Measurements from ENCODE around the gene KRTAP4-2. TPM values are rescaled to one million over a fixed set of nuclear protein-coding genes. Genes with fewer than 3 reads are reported as not detected.
"Not testable (repeated sequence)": the region's sequence is repeated elsewhere in the genome, so short reads cannot be mapped to it uniquely, and the experiment has no call there.

KRTAP4-2 gene
- total and polyA plus RNA-seq, 4 experiments from 2014 or later, result not detected

- H3K4me1 ChIP-seq (ENCODE audit: insufficient read depth, low read length), result no peaks in the 10 kb centered on the region
- no peak for DNase-seq
- ChIA-PET CTCF (ENCODE audit: partially characterized antibody) (no interaction called here), POLR2A (ENCODE audit: partially characterized antibody) (interaction anchor here (0.5 kb wide), 1 partner anchor 1660 kb away, joined by 3 read pairs; no protein-coding TSS in a partner anchor)
- no peak within 1 kb of the TSS for H3K4me3 ChIP-seq (ENCODE audit: low read length in 2 of 2)
- H3K27me3 ChIP-seq (ENCODE audit: insufficient read depth, low read length), result peaks cover 3% of the 10 kb centered on the region
- H3K27ac ChIP-seq (ENCODE audit: low read depth, low read length), result no peak within 1 kb of the TSS
- no peaks in the 10 kb centered on the region for H3K9me3 Mint-ChIP-seq
- H3K27ac Mint-ChIP-seq, result peak within 1 kb of the TSS in 1 of 7 donors; percentile 70
- no peaks in the 10 kb centered on the region for H3K4me1 Mint-ChIP-seq
- no peaks in the 10 kb centered on the region for H3K9me3 ChIP-seq (ENCODE audit: control insufficient read depth in 1 of 2, low read length in 2 of 2)
- no peaks in the 10 kb centered on the region for H3K36me3 ChIP-seq (ENCODE audit: insufficient read depth, low read length)
- H3K27me3 Mint-ChIP-seq, result peaks cover 14 to 21% of the 10 kb centered on the region in 2 donors
- intact Hi-C loops (cut with micrococcal nuclease), result no loop called here
- H3K36me3 Mint-ChIP-seq, result no peaks in the 10 kb centered on the region
- H3K4me3 Mint-ChIP-seq, result no peak within 1 kb of the TSS
Observed at GRCh38 chr17:41160648-41161047, 17.4 kb downstream of the KRTAP4-2 start, which contains the start of gene KRTAP4-4. Gene KRTAP4-4 (minus strand): TSS chr17:41160748. CDS start chr17:41160691, 57 bp downstream.

DNA sequence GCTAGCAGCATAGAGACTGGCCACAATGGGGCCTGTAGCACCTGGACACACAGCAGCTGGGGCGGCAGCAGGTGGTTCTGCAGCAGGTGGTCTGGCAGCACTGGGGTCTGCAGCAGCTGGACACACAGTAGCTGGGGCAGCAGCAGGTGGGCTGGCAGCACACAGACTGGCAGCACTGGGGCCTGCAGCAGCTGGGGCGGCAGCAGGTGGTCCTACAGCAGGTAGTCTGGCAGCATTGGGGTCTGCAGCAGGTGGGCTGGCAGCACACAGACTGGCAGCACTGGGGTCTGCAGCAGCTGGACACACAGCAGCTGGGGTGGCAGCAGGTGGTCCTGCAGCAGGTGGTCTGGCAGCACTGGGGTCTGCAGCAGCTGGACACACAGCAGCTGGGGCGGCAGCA lies 17.8 kb downstream of the KRTAP4-2 start:
- H3K27ac ChIP-seq (ENCODE audit: low read depth, low read length); intact Hi-C loops (cut with micrococcal nuclease); H3K4me3 ChIP-seq (ENCODE audit: low read length in 2 of 2); H3K9me3 Mint-ChIP-seq; DNase-seq; CTCF ChIA-PET (ENCODE audit: partially characterized antibody); H3K27ac Mint-ChIP-seq; H3K4me1 Mint-ChIP-seq; H3K4me1 ChIP-seq (ENCODE audit: insufficient read depth, low read length); H3K9me3 ChIP-seq (ENCODE audit: control insufficient read depth in 1 of 2, low read length in 2 of 2); H3K36me3 Mint-ChIP-seq; H3K36me3 ChIP-seq (ENCODE audit: insufficient read depth, low read length); H3K4me3 Mint-ChIP-seq; H3K27me3 ChIP-seq (ENCODE audit: insufficient read depth, low read length): not testable (repeated sequence)
- POLR2A ChIA-PET (ENCODE audit: partially characterized antibody), result interaction anchor here (0.5 to 1.1 kb wide), 2 partner anchors 529 to 1659 kb away, joined by 3 read pairs; no protein-coding TSS in a partner anchor
- peaks cover 16 to 23% of the 10 kb centered on the region in 2 donors for H3K27me3 Mint-ChIP-seq

DNA sequence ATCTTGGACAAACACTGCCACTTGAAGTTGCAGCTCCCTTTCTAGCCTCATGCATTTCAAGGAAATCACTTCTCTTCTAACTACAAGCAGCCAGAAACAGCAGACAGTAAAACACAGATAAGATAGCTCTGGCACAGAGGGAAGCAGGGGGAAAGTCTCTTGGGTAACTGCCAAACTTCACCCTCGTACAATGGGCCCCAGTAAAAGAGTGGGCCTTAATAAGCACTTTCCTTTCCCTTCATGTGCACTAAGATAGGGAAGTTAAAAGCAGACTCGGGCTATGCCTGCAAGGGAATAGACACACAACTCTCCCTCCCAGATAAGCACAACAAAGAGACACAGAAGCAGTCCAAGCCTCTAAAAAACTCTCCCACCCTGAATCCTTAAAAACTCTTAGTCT lies 24.2 kb downstream of the KRTAP4-2 start:
- DNase-seq, result no peak
- Histone ChIP-seq H3K4me3 (ENCODE audit: low read length in 2 of 2) (no peak overlapping the region), H3K9me3 (ENCODE audit: control insufficient read depth in 1 of 2, low read length in 2 of 2) (no peaks in the 10 kb centered on the region), H3K27me3 (ENCODE audit: insufficient read depth, low read length) (no peaks in the 10 kb centered on the region), H3K4me1 (ENCODE audit: insufficient read depth, low read length) (no peaks in the 10 kb centered on the region), H3K27ac (ENCODE audit: low read depth, low read length) (no peak overlapping the region), H3K36me3 (ENCODE audit: insufficient read depth, low read length) (no peaks in the 10 kb centered on the region)
- no peak overlapping the region for H3K27ac Mint-ChIP-seq
- intact Hi-C loops (cut with micrococcal nuclease), result no loop called here
- POLR2A ChIA-PET (ENCODE audit: partially characterized antibody), result no interaction called here
- H3K27me3 Mint-ChIP-seq, result peaks cover 14 to 16% of the 10 kb centered on the region in 2 donors
- no peaks in the 10 kb centered on the region for H3K9me3 Mint-ChIP-seq
- H3K36me3 Mint-ChIP-seq, result no peaks in the 10 kb centered on the region
- H3K4me1 Mint-ChIP-seq, result peaks cover 0 to 2% (median 0%) of the 10 kb centered on the region in 4 donors
- CTCF ChIA-PET (ENCODE audit: partially characterized antibody), result no interaction called here
- no peak overlapping the region for H3K4me3 Mint-ChIP-seq

DNA sequence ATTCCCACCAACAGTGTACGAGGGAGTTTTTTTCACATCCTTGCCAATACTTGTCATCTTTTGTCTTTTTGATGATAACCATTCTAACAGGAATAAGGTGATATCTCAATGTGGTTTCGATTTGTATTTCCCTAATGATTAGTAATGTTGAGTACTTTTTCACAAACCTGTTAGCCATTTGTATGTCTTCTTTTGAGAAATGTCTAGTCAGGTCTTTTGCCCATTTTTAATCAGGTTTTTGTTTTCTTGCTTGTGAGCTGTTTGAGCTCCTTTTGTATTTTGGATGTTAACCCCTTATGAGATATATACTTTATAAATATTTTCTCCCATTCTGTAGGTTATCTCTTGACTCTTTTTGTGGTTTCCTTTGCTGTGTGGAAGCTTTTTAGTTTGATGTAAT lies 26.5 kb downstream of the KRTAP4-2 start:
- H3K36me3 ChIP-seq (ENCODE audit: insufficient read depth, low read length), result no peaks in the 10 kb centered on the region
- peaks cover 0 to 2% (median under 1%) of the 10 kb centered on the region in 4 donors for H3K4me1 Mint-ChIP-seq
- peaks cover 0 to 4% (median 0%) of the 10 kb centered on the region in 8 donors for H3K9me3 Mint-ChIP-seq
- intact Hi-C loops (cut with micrococcal nuclease), result no loop called here
- ChIA-PET CTCF (ENCODE audit: partially characterized antibody) (no interaction called here), POLR2A (ENCODE audit: partially characterized antibody) (no interaction called here)
- H3K27ac ChIP-seq (ENCODE audit: low read depth, low read length), result no peak overlapping the region
- no peak overlapping the region for H3K27ac Mint-ChIP-seq
- no peaks in the 10 kb centered on the region for H3K9me3 ChIP-seq (ENCODE audit: control insufficient read depth in 1 of 2, low read length in 2 of 2)
- no peak for DNase-seq
- no peaks in the 10 kb centered on the region for H3K36me3 Mint-ChIP-seq
- no peaks in the 10 kb centered on the region for H3K27me3 ChIP-seq (ENCODE audit: insufficient read depth, low read length)
- H3K4me1 ChIP-seq (ENCODE audit: insufficient read depth, low read length), result no peaks in the 10 kb centered on the region
- H3K27me3 Mint-ChIP-seq, result peaks cover 8 to 13% of the 10 kb centered on the region in 2 donors
- H3K4me3 ChIP-seq (ENCODE audit: low read length in 2 of 2), result no peak overlapping the region
- H3K4me3 Mint-ChIP-seq, result no peak overlapping the region

- no peaks in the 10 kb centered on the region for H3K9me3 ChIP-seq (ENCODE audit: control insufficient read depth in 1 of 2, low read length in 2 of 2)
- CTCF ChIA-PET (ENCODE audit: partially characterized antibody), result no interaction called here
Observed at GRCh38 chr17:41150026-41150425, 28.0 kb downstream of the KRTAP4-2 start.

GRCh38 chr17:41149652-41149985 lies 28.4 kb downstream of the KRTAP4-2 start, which contains the start of gene KRTAP4-5:
Gene KRTAP4-5 (minus strand): TSS chr17:41149825. CDS start chr17:41149767, 58 bp downstream.
- ChIA-PET POLR2A (ENCODE audit: partially characterized antibody) (no interaction called here), CTCF (ENCODE audit: partially characterized antibody) (no interaction called here)
- H3K27me3 ChIP-seq (ENCODE audit: insufficient read depth, low read length), result no peaks in the 10 kb centered on the region
- intact Hi-C loops (cut with micrococcal nuclease), result no loop called here
- Mint-ChIP-seq H3K27ac (no peak within 1 kb of the TSS), H3K36me3 (no peaks in the 10 kb centered on the region), H3K9me3 (peaks cover 0 to 8% (median 0%) of the 10 kb centered on the region in 8 donors), H3K4me3 (no peak within 1 kb of the TSS), H3K27me3 (peaks cover 2 to 9% of the 10 kb centered on the region in 2 donors), H3K4me1 (peaks cover 0 to 2% (median under 1%) of the 10 kb centered on the region in 4 donors)
- no peak within 1 kb of the TSS for H3K27ac ChIP-seq (ENCODE audit: low read depth, low read length)
- no peak for DNase-seq
- no peaks in the 10 kb centered on the region for H3K36me3 ChIP-seq (ENCODE audit: insufficient read depth, low read length)
- H3K4me1 ChIP-seq (ENCODE audit: insufficient read depth, low read length), result no peaks in the 10 kb centered on the region
- H3K4me3 ChIP-seq (ENCODE audit: low read length in 2 of 2), result no peak within 1 kb of the TSS
- H3K9me3 ChIP-seq (ENCODE audit: control insufficient read depth in 1 of 2, low read length in 2 of 2), result no peaks in the 10 kb centered on the region

More at GRCh38 chr17:41150026-41150425, 28.0 kb downstream of the KRTAP4-2 start:
- no peaks in the 10 kb centered on the region for H3K36me3 ChIP-seq (ENCODE audit: insufficient read depth, low read length)
- POLR2A ChIA-PET (ENCODE audit: partially characterized antibody), result interaction anchor here (1.1 kb wide), 1 partner anchor 20 kb away, joined by 3 read pairs; no protein-coding TSS in a partner anchor
- no peak overlapping the region for H3K27ac ChIP-seq (ENCODE audit: low read depth, low read length)
- H3K4me3 Mint-ChIP-seq, result no peak overlapping the region
- intact Hi-C loops (cut with micrococcal nuclease), result no loop called here
- H3K27me3 Mint-ChIP-seq, result peaks cover 2 to 9% of the 10 kb centered on the region in 2 donors
- DNase-seq, result no peak
- no peak overlapping the region for H3K4me3 ChIP-seq (ENCODE audit: low read length in 2 of 2)
- peaks cover 0 to 6% (median 0%) of the 10 kb centered on the region in 8 donors for H3K9me3 Mint-ChIP-seq
- H3K36me3 Mint-ChIP-seq, result no peaks in the 10 kb centered on the region
- no peak overlapping the region for H3K27ac Mint-ChIP-seq
- H3K27me3 ChIP-seq (ENCODE audit: insufficient read depth, low read length), result no peaks in the 10 kb centered on the region
- peaks cover 0 to 2% (median under 1%) of the 10 kb centered on the region in 4 donors for H3K4me1 Mint-ChIP-seq
- no peaks in the 10 kb centered on the region for H3K4me1 ChIP-seq (ENCODE audit: insufficient read depth, low read length)

DNA sequence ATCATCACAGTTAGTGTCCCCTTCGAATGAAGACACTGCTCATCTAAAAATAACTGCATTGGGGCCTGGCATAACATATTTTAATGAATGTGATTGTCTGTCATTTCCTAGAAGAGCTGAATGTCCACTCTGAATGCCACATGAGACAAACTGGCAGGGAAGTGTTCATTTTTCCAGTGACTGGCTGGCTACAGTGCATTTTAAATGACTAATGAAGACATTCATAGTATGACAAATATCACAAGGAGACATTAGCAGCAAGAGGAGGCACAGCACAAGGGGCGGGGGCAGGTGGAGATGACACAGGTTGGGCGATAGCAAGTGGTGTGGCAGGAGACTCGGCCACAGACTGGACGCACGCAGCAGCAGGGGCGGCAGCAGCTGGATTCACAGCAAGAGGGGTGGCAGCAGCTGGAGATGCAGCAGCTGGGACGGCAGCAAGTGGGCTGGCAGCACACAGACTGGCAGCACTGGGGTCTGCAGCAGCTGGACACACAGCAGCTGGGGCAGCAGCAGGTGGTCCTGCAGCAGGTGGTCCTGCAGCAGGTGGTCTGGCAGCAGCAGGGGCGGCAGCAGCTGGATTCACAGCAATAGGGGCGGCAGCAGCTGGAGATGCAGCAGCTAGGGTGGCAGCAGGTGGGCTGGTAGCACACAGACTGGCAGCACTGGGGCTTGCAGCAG lies 28.9 kb downstream of the KRTAP4-2 start:
- H3K27me3 ChIP-seq (ENCODE audit: insufficient read depth, low read length); H3K9me3 ChIP-seq (ENCODE audit: control insufficient read depth in 1 of 2, low read length in 2 of 2); POLR2A ChIA-PET (ENCODE audit: partially characterized antibody); H3K27ac ChIP-seq (ENCODE audit: low read depth, low read length); H3K4me3 Mint-ChIP-seq; CTCF ChIA-PET (ENCODE audit: partially characterized antibody); DNase-seq; H3K4me1 Mint-ChIP-seq; H3K27ac Mint-ChIP-seq; H3K36me3 ChIP-seq (ENCODE audit: insufficient read depth, low read length); intact Hi-C loops (cut with micrococcal nuclease); H3K27me3 Mint-ChIP-seq; H3K36me3 Mint-ChIP-seq; H3K4me3 ChIP-seq (ENCODE audit: low read length in 2 of 2); H3K9me3 Mint-ChIP-seq; H3K4me1 ChIP-seq (ENCODE audit: insufficient read depth, low read length): not testable (repeated sequence)

Measured in CD4-positive, alpha-beta memory T cell (primary cell).